Measurements from ENCODE around the gene KCNMB4. TPM values are rescaled to one million over a fixed set of nuclear protein-coding genes. Genes with fewer than 3 reads are reported as not detected.

Gene KCNMB4
- total and polyA plus RNA-seq, 9 donors: 2.0 to 5.6 (median 3.0) TPM

- no peak for DNase-seq
- TF ChIP-seq POLR2A (IDR thresholded peaks at IDR 0.05): no peak
- TF ChIP-seq CTCF (IDR thresholded peaks at IDR 0.05): no peak
- Histone ChIP-seq H3K9me3 (no peaks in the 10 kb centered on the region), H3K36me3 (no peaks in the 10 kb centered on the region), H3K27ac (no peak overlapping the region), H3K4me1 (ENCODE audit: insufficient read depth) (no peaks in the 10 kb centered on the region), H3K27me3 (no peaks in the 10 kb centered on the region), H3K4me3 (no peak overlapping the region)
- 56 to 61% (median 58%) methylated on average over 4 of the region's 4 CpGs for WGBS, 3 donors
- intact Hi-C loops (cut with DNase I): no loop called here
Observed at GRCh38 chr12:70463997-70464396, 97.9 kb downstream of the KCNMB4 start.

- Histone ChIP-seq H3K27ac (no peak overlapping the region), H3K4me3 (no peak overlapping the region), H3K9me3 (no peaks in the 10 kb centered on the region), H3K4me1 (ENCODE audit: insufficient read depth) (no peaks in the 10 kb centered on the region), H3K36me3 (no peaks in the 10 kb centered on the region), H3K27me3 (no peaks in the 10 kb centered on the region)
- 81 to 93% (median 86%) methylated on average over 2 of the region's 2 CpGs for WGBS, 3 donors
- TF ChIP-seq CTCF (IDR thresholded peaks at IDR 0.05) (no peak), POLR2A (IDR thresholded peaks at IDR 0.05) (no peak), EP300 (IDR thresholded peaks at IDR 0.05) (no peak)
- intact Hi-C loops (cut with DNase I): no loop called here
- no peak for DNase-seq
Observed at GRCh38 chr12:70466753-70467152, 100.7 kb downstream of the KCNMB4 start.

- DNase-seq: no peak
- Histone ChIP-seq H3K36me3 (no peaks in the 10 kb centered on the region), H3K27me3 (no peaks in the 10 kb centered on the region), H3K4me1 (ENCODE audit: insufficient read depth) (no peaks in the 10 kb centered on the region), H3K27ac (no peak overlapping the region), H3K4me3 (no peak overlapping the region), H3K9me3 (no peaks in the 10 kb centered on the region)
- TF ChIP-seq EP300 (IDR thresholded peaks at IDR 0.05): no peak
- intact Hi-C loops (cut with DNase I): no loop called here
- WGBS, 3 donors: 92 to 96% (median 95%) methylated on average over 2 of the region's 2 CpGs
Observed at GRCh38 chr12:70467476-70467875, 101.4 kb downstream of the KCNMB4 start.

GRCh38 chr12:70467918-70468733 is 102.0 kb downstream of the KCNMB4 start:
- DNase-seq: no peak
- Histone ChIP-seq H3K9me3 (no peaks in the 10 kb centered on the region), H3K27me3 (no peaks in the 10 kb centered on the region), H3K36me3 (no peaks in the 10 kb centered on the region), H3K4me3 (no peak overlapping the region), H3K27ac (no peak overlapping the region), H3K4me1 (ENCODE audit: insufficient read depth) (no peaks in the 10 kb centered on the region)
- intact Hi-C loops (cut with DNase I): no loop called here
- TF ChIP-seq POLR2A (IDR thresholded peaks at IDR 0.05) (no peak), EP300 (IDR thresholded peaks at IDR 0.05) (no peak), CTCF (IDR thresholded peaks at IDR 0.05) (no peak)
- 68 to 90% (median 82%) methylated on average over 10 of the region's 10 CpGs for WGBS, 3 donors

GRCh38 chr12:70468741-70469140 is 102.7 kb downstream of the KCNMB4 start:
- no peaks in the 10 kb centered on the region for H3K36me3 ChIP-seq
- H3K27me3 ChIP-seq: no peaks in the 10 kb centered on the region
- no peak overlapping the region for H3K4me3 ChIP-seq
- WGBS, 3 donors: 92 to 96% (median 94%) methylated on average over 3 of the region's 3 CpGs
- H3K4me1 ChIP-seq (ENCODE audit: insufficient read depth): no peaks in the 10 kb centered on the region
- intact Hi-C loops (cut with DNase I): no loop called here
- DNase-seq: no peak
- no peak overlapping the region for H3K27ac ChIP-seq
- TF ChIP-seq POLR2A (IDR thresholded peaks at IDR 0.05): no peak
- no peak for TF ChIP-seq CTCF (IDR thresholded peaks at IDR 0.05)
- no peak for TF ChIP-seq EP300 (IDR thresholded peaks at IDR 0.05)
- no peaks in the 10 kb centered on the region for H3K9me3 ChIP-seq

Measured in ovary (tissue), 9 donors.